Activated CD4-positive, alpha-beta memory T cell treated with anti-CD3 and anti-CD28 coated beads for 36 hours (primary cell): ENCODE measurements around the gene TEC. TPM values are rescaled to one million over a fixed set of nuclear protein-coding genes. Genes with fewer than 3 reads are reported as not detected.

Experiments used
- CTCF ChIA-PET: fragments of 350-600 bp; sonication (Branson Sonifier 250); formaldehyde crosslinking; loops from one replicate; lab custom pipeline; 2021; ENCODE audit warnings: antibody characterized with exemption, inconsistent platforms; lab: Charles Lee
- POLR2A ChIA-PET: fragments of 350-600 bp; sonication (Branson Sonifier 250); formaldehyde crosslinking; loops from one replicate; lab custom pipeline; 2021; ENCODE audit warnings: antibody characterized with exemption; lab: Charles Lee
- DNase-seq: peaks from one replicate; pipeline ENCODE4 v3.0.0-alpha.2; 2020
- H3K27ac Mint-ChIP-seq: one replicate; pipeline ENCODE4 v1.8.0; 2021; ENCODE audit warnings: mixed read lengths
- H3K27me3 Mint-ChIP-seq: one replicate; pipeline ENCODE4 v1.8.0; 2021; ENCODE audit warnings: mixed read lengths
- H3K36me3 Mint-ChIP-seq: one replicate; pipeline ENCODE4 v1.8.0; 2021; ENCODE audit warnings: mixed read lengths
- H3K4me1 Mint-ChIP-seq: one replicate; pipeline ENCODE4 v1.8.0; 2021; ENCODE audit warnings: low read depth, mixed read lengths
- H3K4me3 Mint-ChIP-seq: one replicate; pipeline ENCODE4 v1.8.0; 2021; ENCODE audit warnings: mild to moderate bottlenecking, mixed read lengths
- H3K9me3 Mint-ChIP-seq: one replicate; pipeline ENCODE4 v1.8.0; 2021; ENCODE audit warnings: mixed read lengths
- intact Hi-C: fragments of 100-400 bp; cut with micrococcal nuclease; formaldehyde crosslinking; loops from one replicate; pipeline ENCODE4 v1.15.1; 2023
- total RNA-seq, 2 experiments: library from RNA; stranded (reverse); gene quantifications; one replicate each; pipeline ENCODE4 v1.2.3, GENCODE V29; 2021

The TEC gene
- total RNA-seq, 2 experiments from 2014 or later, result 1.8 to 3.0 TPM

DNA sequence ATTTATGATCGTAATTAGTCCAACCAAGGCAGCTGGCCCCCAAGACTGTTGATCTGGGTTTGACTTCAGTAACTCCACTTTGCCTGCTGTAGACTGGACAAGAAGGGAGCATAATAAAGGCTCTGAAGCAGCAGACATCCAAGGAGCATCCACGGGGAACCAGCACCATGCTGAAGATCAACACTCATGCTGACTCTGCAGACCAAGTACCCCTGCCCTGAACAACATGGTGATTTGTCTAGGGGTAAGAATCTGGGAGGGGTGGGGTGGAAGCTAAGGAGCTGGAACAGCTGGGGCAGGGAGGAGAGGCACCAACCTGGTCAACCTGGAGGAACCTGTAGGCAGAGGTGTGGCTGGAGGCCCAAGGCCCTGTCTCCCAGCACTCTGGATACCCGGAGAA lies 2.1 kb downstream of the TEC start:
- intact Hi-C loops, result loop anchor here (5.0 kb wide), 1 partner anchor 100 kb away; no protein-coding TSS in a partner anchor
- Mint-ChIP-seq H3K4me1 (peaks cover 23% of the 10 kb centered on the region), H3K9me3 (no peaks in the 10 kb centered on the region), H3K36me3 (no peaks in the 10 kb centered on the region), H3K27me3 (no peaks in the 10 kb centered on the region), H3K4me3 (no peak overlapping the region), H3K27ac (no peak overlapping the region)
- no peak for DNase-seq
- POLR2A ChIA-PET, result no interaction called here
- CTCF ChIA-PET, result interaction anchor here (1.7 kb wide), 1 partner anchor 9 kb away, joined by 3 read pairs; no protein-coding TSS in a partner anchor

- H3K4me1 Mint-ChIP-seq, result peaks cover 23% of the 10 kb centered on the region
- no peak for DNase-seq
- no peaks in the 10 kb centered on the region for H3K27me3 Mint-ChIP-seq
- no peaks in the 10 kb centered on the region for H3K9me3 Mint-ChIP-seq
- POLR2A ChIA-PET, result no interaction called here
- intact Hi-C loops, result loop anchor here (5.0 kb wide), 1 partner anchor 99 kb away; no protein-coding TSS in a partner anchor
- H3K4me3 Mint-ChIP-seq, result no peak overlapping the region
- CTCF ChIA-PET, result interaction anchor here (1.0 to 1.7 kb wide), 3 partner anchors 9 to 158 kb away, joined by 3 read pairs; no protein-coding TSS in a partner anchor
- no peaks in the 10 kb centered on the region for H3K36me3 Mint-ChIP-seq
- no peak overlapping the region for H3K27ac Mint-ChIP-seq
Measured at GRCh38 chr4:48266781-48267180, 2.9 kb downstream of the TEC start.

DNA sequence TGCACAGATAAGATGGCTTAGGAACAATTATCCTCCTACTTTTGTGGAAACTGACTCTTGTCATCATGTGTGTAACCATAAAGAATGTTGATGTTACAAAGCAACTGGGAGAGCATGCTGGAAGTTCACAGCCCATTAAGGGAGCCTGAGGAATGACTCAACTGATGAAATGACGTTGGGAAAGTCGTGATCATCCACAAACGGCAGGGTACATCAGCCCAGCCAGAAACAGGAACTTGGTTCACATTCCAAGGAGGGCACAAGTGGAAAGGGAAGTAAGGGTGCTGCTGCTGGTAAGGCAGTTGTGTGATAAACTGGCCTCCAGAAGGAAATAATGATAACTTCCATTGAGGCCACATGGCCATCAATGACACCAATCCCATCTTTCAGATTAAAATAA lies 6.7 kb downstream of the TEC start:
- CTCF ChIA-PET, result no interaction called here
- DNase-seq, result no peak
- Mint-ChIP-seq H3K4me3 (no peak overlapping the region), H3K4me1 (peaks cover 6% of the 10 kb centered on the region), H3K27ac (no peak overlapping the region), H3K9me3 (no peaks in the 10 kb centered on the region), H3K36me3 (no peaks in the 10 kb centered on the region), H3K27me3 (no peaks in the 10 kb centered on the region)
- POLR2A ChIA-PET, result no interaction called here
- intact Hi-C loops, result no loop called here

GRCh38 chr4:48262484-48262883 lies 7.2 kb downstream of the TEC start:
- H3K36me3 Mint-ChIP-seq, result no peaks in the 10 kb centered on the region
- intact Hi-C loops, result no loop called here
- no peak for DNase-seq
- H3K9me3 Mint-ChIP-seq, result no peaks in the 10 kb centered on the region
- H3K27me3 Mint-ChIP-seq, result no peaks in the 10 kb centered on the region
- ChIA-PET CTCF (no interaction called here), POLR2A (no interaction called here)
- no peak overlapping the region for H3K27ac Mint-ChIP-seq
- peaks cover 3% of the 10 kb centered on the region for H3K4me1 Mint-ChIP-seq
- no peak overlapping the region for H3K4me3 Mint-ChIP-seq

- CTCF ChIA-PET, result interaction anchor here (1.4 kb wide), 1 partner anchor 14 kb away, joined by 4 read pairs; no protein-coding TSS in a partner anchor
Measured at GRCh38 chr4:48261281-48261680, 8.4 kb downstream of the TEC start.

DNA sequence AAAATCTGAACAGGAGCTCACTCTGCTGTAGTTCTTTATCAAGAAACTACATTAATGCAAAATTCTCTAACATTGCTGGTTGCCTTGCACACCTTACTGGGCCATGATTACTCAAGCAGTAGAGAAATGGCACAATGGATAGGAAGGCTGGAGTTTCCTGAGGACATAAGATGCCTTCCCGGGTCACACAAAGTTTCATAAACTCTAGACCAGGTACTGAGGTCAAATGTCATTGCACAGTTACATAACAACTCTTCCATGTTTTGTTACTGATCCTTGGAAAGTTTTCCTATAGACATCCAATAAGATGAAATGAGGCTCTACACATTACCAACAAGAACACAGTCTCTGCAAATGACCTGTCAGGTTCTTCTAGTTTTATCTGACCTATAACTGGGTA lies 9.9 kb downstream of the TEC start:
- H3K9me3 Mint-ChIP-seq, result no peaks in the 10 kb centered on the region
- no peaks in the 10 kb centered on the region for H3K27me3 Mint-ChIP-seq
- H3K4me3 Mint-ChIP-seq, result no peak overlapping the region
- peaks cover 3% of the 10 kb centered on the region for H3K4me1 Mint-ChIP-seq
- H3K27ac Mint-ChIP-seq, result no peak overlapping the region
- ChIA-PET POLR2A (no interaction called here), CTCF (interaction anchor here (1.4 kb wide), 1 partner anchor 15 kb away, joined by 4 read pairs; no protein-coding TSS in a partner anchor)
- no peak for DNase-seq
- H3K36me3 Mint-ChIP-seq, result no peaks in the 10 kb centered on the region
- intact Hi-C loops, result no loop called here

More at GRCh38 chr4:48261281-48261680, 8.4 kb downstream of the TEC start:
- intact Hi-C loops, result no loop called here
- H3K4me3 Mint-ChIP-seq, result no peak overlapping the region
- DNase-seq, result no peak
- no peak overlapping the region for H3K27ac Mint-ChIP-seq
- H3K9me3 Mint-ChIP-seq, result no peaks in the 10 kb centered on the region
- H3K4me1 Mint-ChIP-seq, result peaks cover 3% of the 10 kb centered on the region
- POLR2A ChIA-PET, result no interaction called here
- no peaks in the 10 kb centered on the region for H3K27me3 Mint-ChIP-seq
- no peaks in the 10 kb centered on the region for H3K36me3 Mint-ChIP-seq

- Mint-ChIP-seq H3K4me1 (peaks cover 3% of the 10 kb centered on the region), H3K9me3 (no peaks in the 10 kb centered on the region), H3K36me3 (no peaks in the 10 kb centered on the region), H3K27ac (no peak overlapping the region), H3K27me3 (no peaks in the 10 kb centered on the region), H3K4me3 (no peak overlapping the region)
- DNase-seq, result no peak
- POLR2A ChIA-PET, result no interaction called here
- CTCF ChIA-PET, result no interaction called here
- intact Hi-C loops, result no loop called here
Measured at GRCh38 chr4:48258845-48259397, 10.7 kb downstream of the TEC start.

DNA sequence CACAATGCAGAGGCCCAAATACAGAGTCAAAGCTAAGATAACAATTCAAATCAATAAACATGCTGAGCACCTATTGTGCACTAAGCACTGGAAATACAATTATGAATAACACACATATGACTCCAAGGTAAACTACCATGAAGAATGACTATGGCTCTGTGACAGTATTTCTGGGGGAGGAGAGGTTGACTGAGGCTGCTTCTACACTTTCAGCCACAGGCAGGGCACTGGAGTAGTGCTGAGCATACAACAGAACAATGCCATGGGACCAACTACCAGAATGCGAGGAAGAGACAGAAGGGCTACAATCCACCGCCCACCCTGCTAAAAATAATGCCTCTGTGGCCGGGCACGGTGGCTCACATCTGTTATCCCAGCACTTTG lies 13.7 kb downstream of the TEC start:
- no peaks in the 10 kb centered on the region for H3K27me3 Mint-ChIP-seq
- ChIA-PET POLR2A (no interaction called here), CTCF (interaction anchor here (1.2 to 1.3 kb wide), 2 partner anchors 19 to 252 kb away, joined by 3 to 4 read pairs; no protein-coding TSS in a partner anchor)
- no peaks in the 10 kb centered on the region for H3K4me1 Mint-ChIP-seq
- no peaks in the 10 kb centered on the region for H3K9me3 Mint-ChIP-seq
- no peak overlapping the region for H3K4me3 Mint-ChIP-seq
- no peak for DNase-seq
- H3K27ac Mint-ChIP-seq, result no peak overlapping the region
- intact Hi-C loops, result no loop called here
- H3K36me3 Mint-ChIP-seq, result no peaks in the 10 kb centered on the region

- Mint-ChIP-seq H3K36me3 (no peaks in the 10 kb centered on the region), H3K27ac (no peak overlapping the region), H3K27me3 (no peaks in the 10 kb centered on the region), H3K9me3 (no peaks in the 10 kb centered on the region), H3K4me3 (no peak overlapping the region), H3K4me1 (no peaks in the 10 kb centered on the region)
- ChIA-PET CTCF (interaction anchor here (0.7 to 1.3 kb wide), 3 partner anchors 20 to 251 kb away, joined by 3 to 4 read pairs (median 3); no protein-coding TSS in a partner anchor), POLR2A (no interaction called here)
- intact Hi-C loops, result no loop called here
- DNase-seq, result no peak
Measured at GRCh38 chr4:48255072-48255958, 14.3 kb downstream of the TEC start.

GRCh38 chr4:48254381-48255071 lies 15.1 kb downstream of the TEC start:
- Mint-ChIP-seq H3K27ac (no peak overlapping the region), H3K4me1 (no peaks in the 10 kb centered on the region)

DNA sequence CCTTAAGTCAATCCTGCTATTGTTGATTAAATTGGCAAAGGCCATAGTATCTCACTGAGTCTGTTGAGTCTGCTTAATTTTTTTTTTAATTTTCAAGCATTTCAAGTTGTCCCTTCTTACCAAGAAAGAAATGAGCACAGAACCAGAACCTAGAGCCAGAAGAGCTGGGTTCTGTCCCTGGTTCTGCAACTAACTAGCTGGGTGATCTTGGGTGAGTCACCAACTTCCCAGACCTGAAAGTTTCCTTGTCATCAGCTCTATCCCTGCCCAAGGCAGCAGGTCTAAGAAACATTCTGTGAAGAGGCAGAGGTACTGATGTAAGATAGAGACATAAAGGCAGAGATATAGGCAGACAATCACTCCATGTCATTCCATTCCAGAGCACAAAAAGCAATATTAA lies 17.3 kb downstream of the TEC start:
- Mint-ChIP-seq H3K36me3 (no peaks in the 10 kb centered on the region), H3K4me3 (no peak overlapping the region), H3K27me3 (no peaks in the 10 kb centered on the region), H3K4me1 (no peaks in the 10 kb centered on the region), H3K9me3 (no peaks in the 10 kb centered on the region), H3K27ac (no peak overlapping the region)
- ChIA-PET POLR2A (no interaction called here), CTCF (no interaction called here)
- no peak for DNase-seq
- intact Hi-C loops, result no loop called here

More at GRCh38 chr4:48254381-48255071, 15.1 kb downstream of the TEC start:
- Mint-ChIP-seq H3K27me3 (no peaks in the 10 kb centered on the region), H3K4me3 (no peak overlapping the region), H3K36me3 (no peaks in the 10 kb centered on the region), H3K9me3 (no peaks in the 10 kb centered on the region)
- ChIA-PET POLR2A (no interaction called here), CTCF (interaction anchor here (1.3 kb wide), 1 partner anchor 251 kb away, joined by 4 read pairs; no protein-coding TSS in a partner anchor)
- DNase-seq, result no peak
- intact Hi-C loops, result no loop called here

DNA sequence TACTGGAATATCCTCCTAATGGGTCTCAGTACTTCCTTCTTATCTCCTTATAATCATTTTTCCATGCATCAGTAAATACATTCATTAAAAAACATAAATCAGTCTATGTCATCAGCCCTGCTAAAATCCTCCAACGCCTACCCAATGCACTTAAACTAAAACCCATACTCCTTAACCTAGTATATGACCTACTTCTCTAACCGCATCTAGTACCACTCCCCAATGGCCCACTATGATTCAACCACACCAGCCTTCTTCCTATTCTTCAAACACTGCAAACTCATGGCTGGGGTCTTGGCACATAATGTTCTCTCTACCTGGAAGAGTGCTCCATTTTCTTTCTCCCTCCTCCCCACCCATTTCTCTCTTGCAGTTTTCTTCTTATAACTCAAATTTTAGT lies 18.7 kb downstream of the TEC start:
- POLR2A ChIA-PET, result no interaction called here
- H3K4me3 Mint-ChIP-seq, result no peak overlapping the region

More for the DNA sequence above, 18.7 kb downstream of the TEC start:
- CTCF ChIA-PET, result no interaction called here
- intact Hi-C loops, result no loop called here
- no peak for DNase-seq
- Mint-ChIP-seq H3K36me3 (no peaks in the 10 kb centered on the region), H3K27ac (no peak overlapping the region), H3K27me3 (no peaks in the 10 kb centered on the region), H3K4me1 (no peaks in the 10 kb centered on the region), H3K9me3 (no peaks in the 10 kb centered on the region)
